Caco-2 (cell line): ENCODE data around the gene KLHL29. TPM values are rescaled to one million over a fixed set of nuclear protein-coding genes. Genes with fewer than 3 reads are reported as not detected.

Experiments
- BruUV-seq: library from RNA; stranded (reverse); fragments of 400-500 nt; replicated peaks from 2 replicates; lab custom pipeline; 2021; lab: Mats Ljungman, UMichigan
- CTCF ChIA-PET: fragments of 300-600 bp; sonication (Branson Sonifier 250); formaldehyde crosslinking; loops from one replicate; lab custom pipeline; 2022; ENCODE audit warnings: antibody characterized with exemption; lab: Charles Lee
- POLR2A ChIA-PET: fragments of 300-600 bp; sonication (Branson Sonifier 250); formaldehyde crosslinking; loops from one replicate; lab custom pipeline; 2022; ENCODE audit warnings: antibody characterized with exemption; lab: Charles Lee
- DNase-seq, 2 experiments: peaks; one replicate each; pipeline versions ENCODE4 v3.0.0 to v3.0.0-alpha.2; 2020 to 2022
- H3K27me3 ChIP-seq: replicated peaks from 2 replicates; pipeline ENCODE4 v1.6.0; 2011; ENCODE audit warnings: low read length; ENCODE audit not compliant: control insufficient read depth, insufficient read depth
- H3K36me3 ChIP-seq: 2 replicates; pipeline ENCODE4 v1.5.1; 2011; ENCODE audit warnings: low read length; ENCODE audit not compliant: control insufficient read depth, insufficient read depth
- H3K4me1 ChIP-seq: fragments of 250-450 bp; sonication (Bioruptor Pico); 2 replicates; pipeline ENCODE4 v1.5.1; 2020; ENCODE audit warnings: mild to moderate bottlenecking
- H3K4me3 ChIP-seq: 2 replicates; pipeline ENCODE4 v1.5.1; 2011; ENCODE audit warnings: low read depth, mild to moderate bottlenecking, control low read depth, low read length
- H3K9me3 ChIP-seq: fragments of 250-450 bp; sonication (Bioruptor Pico); 2 replicates; pipeline ENCODE4 v1.5.1; 2020; ENCODE audit warnings: mild to moderate bottlenecking, moderate library complexity
- H3K27ac Mint-ChIP-seq: one replicate; pipeline ENCODE4 v1.8.0; 2022; ENCODE audit warnings: mixed read lengths; ENCODE audit not compliant: unreplicated experiment
- H3K27me3 Mint-ChIP-seq: one replicate; pipeline ENCODE4 v1.8.0; 2022; ENCODE audit warnings: mixed read lengths; ENCODE audit not compliant: insufficient read depth, unreplicated experiment
- H3K36me3 Mint-ChIP-seq: one replicate; pipeline ENCODE4 v1.8.0; 2022; ENCODE audit warnings: mild to moderate bottlenecking, mixed read lengths; ENCODE audit not compliant: insufficient read depth, unreplicated experiment
- H3K4me1 Mint-ChIP-seq: one replicate; pipeline ENCODE4 v1.8.0; 2022; ENCODE audit warnings: low read depth, mixed read lengths; ENCODE audit not compliant: unreplicated experiment
- H3K4me3 Mint-ChIP-seq: one replicate; pipeline ENCODE4 v1.8.0; 2022; ENCODE audit warnings: mild to moderate bottlenecking, moderate library complexity, mixed read lengths; ENCODE audit not compliant: unreplicated experiment
- H3K9me3 Mint-ChIP-seq: one replicate; pipeline ENCODE4 v1.8.0; 2022; ENCODE audit warnings: mixed read lengths; ENCODE audit not compliant: unreplicated experiment
- intact Hi-C: fragments of 100-400 bp; cut with micrococcal nuclease; formaldehyde crosslinking; loops from one replicate; pipeline ENCODE4 v1.10.0; 2022; ENCODE audit not compliant: unreplicated experiment
- total RNA-seq: library from RNA; stranded (reverse); gene quantifications from 2 replicates; pipeline ENCODE4 v1.2.3, GENCODE V29; 2022
- TF ChIP-seq, protein P1 (sequence below), 2 experiments: fragments of 200-600 bp in 1 of 2; IDR thresholded peaks; 1 replicate in 1 of 2; 2 replicates in 1 of 2; pipeline versions ENCODE4 v1.5.1 to v1.8.0; 2011 to 2022; ENCODE audit warnings: antibody characterized with exemption in 1 of 2, control low read depth in 1 of 2, inconsistent platforms in 1 of 2, low read depth in 1 of 2, low read length in 1 of 2, mild to moderate bottlenecking in 1 of 2, moderate library complexity in 1 of 2; ENCODE audit not compliant: insufficient read depth in 1 of 2, severe bottlenecking in 1 of 2, unreplicated experiment in 1 of 2

The KLHL29 gene
- total RNA-seq, 1 experiment from 2014 or later, result 0.61 TPM

- H3K4me1 ChIP-seq, result peaks cover 6% of the 10 kb centered on the region; the same call in 1 of the 2 replicates
- Mint-ChIP-seq H3K4me3 (no peak overlapping the region), H3K9me3 (no peaks in the 10 kb centered on the region), H3K27ac (no peak overlapping the region), H3K4me1 (no peaks in the 10 kb centered on the region), H3K36me3 (no peaks in the 10 kb centered on the region), H3K27me3 (peaks cover 2% of the 10 kb centered on the region)
- H3K4me3 ChIP-seq, result no peak overlapping the region
- no peaks in the 10 kb centered on the region for H3K27me3 ChIP-seq
- DNase-seq, result no peak
- no peaks in the 10 kb centered on the region for H3K9me3 ChIP-seq
- H3K36me3 ChIP-seq, result no peaks in the 10 kb centered on the region
- ChIA-PET POLR2A (no interaction called here), CTCF (no interaction called here)
- intact Hi-C loops, result no loop called here
- TF ChIP-seq, protein P1, sequence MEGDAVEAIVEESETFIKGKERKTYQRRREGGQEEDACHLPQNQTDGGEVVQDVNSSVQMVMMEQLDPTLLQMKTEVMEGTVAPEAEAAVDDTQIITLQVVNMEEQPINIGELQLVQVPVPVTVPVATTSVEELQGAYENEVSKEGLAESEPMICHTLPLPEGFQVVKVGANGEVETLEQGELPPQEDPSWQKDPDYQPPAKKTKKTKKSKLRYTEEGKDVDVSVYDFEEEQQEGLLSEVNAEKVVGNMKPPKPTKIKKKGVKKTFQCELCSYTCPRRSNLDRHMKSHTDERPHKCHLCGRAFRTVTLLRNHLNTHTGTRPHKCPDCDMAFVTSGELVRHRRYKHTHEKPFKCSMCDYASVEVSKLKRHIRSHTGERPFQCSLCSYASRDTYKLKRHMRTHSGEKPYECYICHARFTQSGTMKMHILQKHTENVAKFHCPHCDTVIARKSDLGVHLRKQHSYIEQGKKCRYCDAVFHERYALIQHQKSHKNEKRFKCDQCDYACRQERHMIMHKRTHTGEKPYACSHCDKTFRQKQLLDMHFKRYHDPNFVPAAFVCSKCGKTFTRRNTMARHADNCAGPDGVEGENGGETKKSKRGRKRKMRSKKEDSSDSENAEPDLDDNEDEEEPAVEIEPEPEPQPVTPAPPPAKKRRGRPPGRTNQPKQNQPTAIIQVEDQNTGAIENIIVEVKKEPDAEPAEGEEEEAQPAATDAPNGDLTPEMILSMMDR (IDR thresholded peaks at IDR 0.05; ENCODE audit: insufficient read depth in 1 of 2, low read depth in 1 of 2, low read length in 1 of 2, severe bottlenecking in 1 of 2, unreplicated experiment in 1 of 2), result no peak
- no TSS peak for BruUV-seq
Observed at GRCh38 chr2:23523373-23524260, 138.6 kb downstream of the KLHL29 start.

GRCh38 chr2:23524261-23524706, 139.3 kb downstream of the KLHL29 start:
- H3K4me1 ChIP-seq, result peaks cover 6% of the 10 kb centered on the region; the same call in 1 of the 2 replicates
- TF ChIP-seq, protein P1 (IDR thresholded peaks at IDR 0.05; ENCODE audit: insufficient read depth in 1 of 2, low read depth in 1 of 2, low read length in 1 of 2, severe bottlenecking in 1 of 2, unreplicated experiment in 1 of 2), result no peak
- Mint-ChIP-seq H3K4me3 (no peak overlapping the region), H3K27me3 (no peaks in the 10 kb centered on the region), H3K36me3 (no peaks in the 10 kb centered on the region), H3K9me3 (no peaks in the 10 kb centered on the region), H3K4me1 (no peaks in the 10 kb centered on the region), H3K27ac (no peak overlapping the region)
- no peaks in the 10 kb centered on the region for H3K36me3 ChIP-seq
- no peaks in the 10 kb centered on the region for H3K27me3 ChIP-seq
- CTCF ChIA-PET, result no interaction called here
- no peak overlapping the region for H3K4me3 ChIP-seq
- POLR2A ChIA-PET, result no interaction called here
- BruUV-seq, result no TSS peak
- no peak for DNase-seq
- H3K9me3 ChIP-seq, result no peaks in the 10 kb centered on the region
- intact Hi-C loops, result no loop called here

GRCh38 chr2:23525137-23525765, 140.3 kb downstream of the KLHL29 start:
- no peak for DNase-seq
- Mint-ChIP-seq H3K4me1 (no peaks in the 10 kb centered on the region), H3K4me3 (no peak overlapping the region), H3K27ac (no peak overlapping the region), H3K36me3 (no peaks in the 10 kb centered on the region), H3K9me3 (no peaks in the 10 kb centered on the region), H3K27me3 (no peaks in the 10 kb centered on the region)
- POLR2A ChIA-PET, result no interaction called here
- CTCF ChIA-PET, result no interaction called here
- Histone ChIP-seq H3K4me3 (no peak overlapping the region), H3K27me3 (no peaks in the 10 kb centered on the region), H3K36me3 (no peaks in the 10 kb centered on the region), H3K4me1 (peaks cover 3% of the 10 kb centered on the region; the same call in 1 of the 2 replicates), H3K9me3 (no peaks in the 10 kb centered on the region)
- intact Hi-C loops, result no loop called here
- TF ChIP-seq, protein P1 (IDR thresholded peaks at IDR 0.05; ENCODE audit: insufficient read depth in 1 of 2, low read depth in 1 of 2, low read length in 1 of 2, severe bottlenecking in 1 of 2, unreplicated experiment in 1 of 2), result no peak
- BruUV-seq, result no TSS peak
